GM18858 (cell line): ENCODE data around the gene KIF26B.

Source experiments
- ATAC-seq: cut with Tn5 transposase; IDR thresholded peaks from one replicate; pipeline ENCODE4 v1.9.1; 2021; ENCODE audit not compliant: unreplicated experiment

The KIF26B gene

DNA sequence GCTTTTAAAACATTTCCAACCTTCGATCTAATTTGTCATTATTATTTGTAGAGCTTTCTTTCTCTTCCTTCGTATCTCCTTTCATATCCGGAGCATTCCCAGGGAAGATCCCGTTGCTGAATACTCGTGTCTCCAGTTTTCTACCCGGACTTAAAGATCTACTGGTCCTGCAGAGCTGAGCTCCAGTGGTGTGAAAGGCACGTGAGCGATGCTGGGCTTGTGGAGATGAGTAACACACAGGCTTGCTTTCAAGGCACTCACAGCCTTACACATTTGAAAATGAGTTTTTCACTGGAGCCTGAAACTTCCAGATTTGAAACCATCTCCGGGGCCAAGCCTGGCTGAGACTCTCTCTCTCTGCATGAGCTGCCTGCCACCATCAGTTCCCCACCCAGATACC is 428.3 kb downstream of the KIF26B start:
- ATAC-seq, result no peak

DNA sequence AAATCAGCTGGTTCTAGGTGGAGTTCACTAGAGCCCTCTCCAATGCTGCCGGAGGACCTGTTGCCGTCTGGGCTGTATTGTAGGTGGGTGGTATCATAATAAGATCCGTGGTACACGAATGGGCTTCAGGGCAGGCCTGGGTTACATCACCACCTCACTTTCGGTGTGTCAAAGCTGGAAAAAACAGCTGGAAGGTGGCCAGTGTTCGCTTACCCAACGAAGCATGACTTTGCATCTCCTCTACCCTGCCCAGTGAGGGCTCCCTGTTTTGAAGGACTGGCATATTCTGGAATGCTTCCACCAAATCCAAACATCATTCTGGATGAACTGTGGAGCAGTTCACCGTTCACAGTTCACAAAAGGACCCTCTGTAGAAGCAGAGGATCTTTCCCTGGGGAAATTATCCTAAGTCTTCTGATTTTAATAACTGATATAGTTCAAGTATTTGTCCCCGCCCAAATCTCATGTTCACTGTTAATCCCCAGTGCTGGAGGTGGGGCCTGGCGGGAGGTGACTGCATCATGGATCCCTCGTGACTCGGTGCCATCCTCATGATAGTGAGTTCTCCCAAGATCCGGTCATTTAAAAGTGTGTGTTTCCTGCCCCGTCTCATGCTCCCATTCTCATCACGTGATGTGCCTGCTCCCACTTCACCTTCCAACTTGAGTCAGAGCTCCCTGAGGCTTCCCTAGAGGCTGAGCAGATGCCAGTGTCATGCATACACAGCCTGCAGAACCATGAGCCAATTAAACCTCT is 429.0 kb downstream of the KIF26B start:
- ATAC-seq, result no peak

DNA sequence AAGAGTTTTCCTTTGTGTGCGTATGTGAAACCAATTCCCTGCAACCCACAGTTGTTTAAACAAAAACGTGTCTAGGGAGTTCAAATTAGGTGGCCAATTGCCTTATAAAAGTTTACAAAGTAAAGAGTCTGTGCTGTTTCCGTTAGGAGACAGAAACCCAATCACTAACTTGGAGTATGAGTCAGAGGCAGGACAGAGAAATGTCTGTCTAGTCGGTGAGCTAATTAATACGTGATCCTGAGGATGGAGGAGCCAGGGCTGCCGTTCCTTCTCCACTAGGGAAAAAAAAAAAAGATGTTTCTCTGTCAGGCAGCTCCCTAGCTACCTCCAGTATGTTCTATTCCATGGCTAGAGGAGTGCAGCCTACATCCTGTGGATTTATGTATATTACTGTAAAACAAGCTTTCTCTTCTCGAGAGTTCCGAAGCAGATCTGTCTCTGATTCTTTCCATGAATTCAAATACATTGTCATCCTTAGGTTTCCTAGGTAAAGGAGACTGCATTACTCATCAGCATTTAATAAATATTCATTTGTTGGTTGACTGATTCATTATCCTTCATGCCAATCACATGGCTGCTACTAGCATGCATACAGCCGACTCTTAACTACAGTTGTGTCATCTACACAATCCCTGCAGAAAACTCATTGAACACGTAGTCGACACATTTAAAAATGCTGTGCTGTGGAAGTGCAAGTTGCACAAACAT is 430.6 kb downstream of the KIF26B start:
- no peak for ATAC-seq

DNA sequence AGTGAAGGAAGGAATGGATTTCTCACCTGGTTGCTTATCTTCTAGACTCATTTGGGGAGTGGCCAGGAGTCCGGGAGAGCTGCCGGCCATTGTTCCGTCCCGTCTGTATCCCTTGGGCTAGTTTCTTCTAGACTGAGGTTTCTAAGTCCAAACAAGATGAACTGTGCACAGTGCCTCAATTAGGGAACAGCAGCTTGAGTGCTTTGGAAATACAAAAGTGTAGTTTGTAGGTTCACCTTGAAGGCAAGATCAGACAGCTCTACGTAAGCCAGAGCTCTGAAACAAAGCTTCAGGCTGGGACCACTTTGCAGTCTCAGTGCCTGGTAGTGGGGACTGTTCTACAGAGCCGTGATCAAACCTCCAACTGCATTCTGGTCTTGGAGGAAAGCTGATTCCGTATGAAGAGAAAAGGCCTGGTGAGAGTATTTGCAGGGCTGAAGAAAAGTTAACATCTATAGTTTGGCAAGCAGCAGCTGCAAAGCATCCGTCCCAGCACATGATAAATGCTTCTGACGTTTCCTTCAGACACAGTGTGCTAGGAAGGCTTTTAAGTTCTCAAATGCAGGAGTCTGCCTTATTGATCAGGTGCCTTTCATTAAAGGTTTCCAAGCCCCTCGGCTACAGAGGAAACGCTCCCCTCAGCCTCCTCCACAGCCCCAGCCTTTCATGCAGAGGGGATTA is 432.8 kb downstream of the KIF26B start:
- no peak for ATAC-seq

DNA sequence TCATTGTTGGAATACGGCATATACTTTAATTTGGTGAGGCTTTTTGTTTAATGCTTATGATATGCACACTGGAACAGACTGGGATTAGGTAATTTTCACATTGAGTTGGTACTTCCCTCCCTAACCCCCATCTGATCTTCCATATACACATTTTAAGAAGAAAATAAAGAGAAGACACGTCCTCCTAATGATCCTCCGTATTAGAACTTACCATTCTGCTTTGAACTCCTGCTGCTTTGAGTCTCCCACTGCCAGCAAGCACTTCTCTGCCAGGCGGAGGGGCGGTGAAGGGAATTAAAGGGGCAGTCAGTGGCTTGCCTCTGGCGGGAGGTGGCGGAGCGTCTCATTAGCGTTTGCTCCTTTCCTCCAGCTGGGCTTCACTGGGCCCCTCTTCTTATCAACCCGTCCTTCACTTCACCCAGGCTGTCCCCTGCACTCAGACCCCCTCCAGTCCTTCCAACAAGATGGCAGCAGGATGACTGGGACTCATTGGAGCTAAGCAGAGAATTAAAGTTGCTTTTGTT is 433.4 kb downstream of the KIF26B start:
- no peak for ATAC-seq

DNA sequence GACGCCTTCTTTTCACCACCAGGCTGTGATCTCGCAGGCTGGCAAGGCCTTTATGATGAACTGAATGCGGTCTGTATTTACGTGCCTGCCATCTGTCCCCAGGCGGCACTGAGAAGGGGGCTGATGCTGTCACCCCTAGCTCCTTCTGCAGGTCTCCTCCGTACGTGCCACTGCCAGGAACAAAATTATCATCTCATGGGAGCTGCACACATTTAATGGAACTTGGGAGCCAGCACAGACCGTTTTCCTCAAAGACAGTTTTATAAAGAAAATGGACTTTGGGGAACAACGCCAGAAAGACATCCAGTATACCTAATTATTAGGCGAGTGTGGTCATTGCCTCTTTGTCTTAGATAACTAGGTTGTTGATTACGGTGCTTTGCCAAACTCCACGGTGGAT is 434.5 kb downstream of the KIF26B start:
- ATAC-seq, result no peak

DNA sequence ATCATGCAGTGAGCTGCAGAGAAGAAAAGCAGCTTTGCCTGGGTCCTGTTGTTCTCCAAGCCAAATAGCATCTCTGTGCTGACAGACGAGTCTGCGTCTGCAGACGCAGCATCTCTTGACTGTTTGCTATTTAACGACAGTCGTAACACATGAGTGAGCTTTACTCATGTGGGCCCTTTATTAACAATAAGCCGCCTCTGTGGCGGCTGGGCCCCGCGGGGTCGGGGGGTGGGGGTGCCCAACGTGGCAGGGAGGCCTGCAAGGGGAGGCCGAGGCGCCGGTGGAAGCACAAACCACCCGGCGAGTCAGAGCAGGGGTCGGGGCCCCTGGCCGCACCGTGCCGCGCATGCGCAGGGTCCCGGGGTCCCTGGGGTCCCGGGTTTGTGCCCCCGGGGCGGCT is 435.1 kb downstream of the KIF26B start:
- ATAC-seq, result no peak

DNA sequence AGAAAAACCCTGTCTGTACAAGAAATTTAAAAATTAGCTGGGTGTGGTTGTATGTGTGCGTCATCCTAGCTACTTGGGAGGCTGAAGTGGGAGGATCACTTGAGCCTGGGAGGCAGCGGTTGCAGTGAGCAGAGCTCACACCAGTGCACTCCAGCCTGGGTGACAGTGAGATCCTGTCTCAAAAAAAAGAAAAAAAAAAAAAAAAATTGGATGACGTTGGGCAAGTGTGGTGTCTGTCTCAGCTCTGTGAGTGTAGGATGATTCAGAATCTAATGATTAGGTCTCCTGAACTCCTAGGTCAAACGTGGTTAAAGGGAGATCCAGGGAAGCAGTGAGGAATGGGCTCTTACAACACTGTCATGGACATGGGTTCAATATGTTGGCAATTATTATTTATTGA is 435.9 kb downstream of the KIF26B start:
- no peak for ATAC-seq

DNA sequence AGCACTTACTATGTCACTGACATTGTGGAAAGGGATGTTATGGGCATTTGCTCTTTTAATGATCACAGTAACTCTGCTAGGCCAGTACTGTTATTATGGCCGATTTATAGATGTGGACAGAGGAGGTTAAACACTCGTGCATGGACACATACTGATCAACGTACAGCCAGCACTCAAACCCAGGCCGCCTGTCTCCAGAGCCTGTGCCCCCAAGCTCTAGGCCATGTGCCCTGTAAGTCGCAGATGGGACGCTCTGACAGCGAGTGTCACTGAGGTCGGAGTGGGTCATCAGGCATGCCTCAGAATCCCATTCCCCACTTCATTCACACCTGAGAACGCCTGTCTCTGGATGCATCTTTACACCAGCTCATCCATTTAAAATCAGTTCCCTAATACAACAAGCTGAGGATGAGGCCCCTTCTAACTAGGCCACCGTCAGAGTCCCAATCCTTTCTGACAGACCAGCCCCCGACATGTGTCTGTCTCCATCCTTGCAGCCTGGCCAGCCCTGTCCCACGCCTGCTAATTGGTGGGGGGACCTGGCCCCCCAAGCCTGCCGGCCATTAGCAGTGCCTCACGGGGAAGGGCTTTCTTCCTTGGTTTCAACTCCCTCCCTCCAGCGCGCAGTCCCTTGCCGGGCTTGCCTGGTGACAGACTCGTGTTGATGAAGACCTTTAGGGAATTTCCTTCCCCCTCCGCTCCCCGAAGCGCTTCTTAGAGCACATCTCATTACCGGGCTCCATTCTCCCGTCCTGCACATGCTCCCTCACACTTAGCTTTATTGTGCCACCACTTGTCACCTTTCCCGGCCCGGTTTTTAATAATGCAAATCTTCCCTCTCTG is 436.8 kb downstream of the KIF26B start:
- no peak for ATAC-seq

DNA sequence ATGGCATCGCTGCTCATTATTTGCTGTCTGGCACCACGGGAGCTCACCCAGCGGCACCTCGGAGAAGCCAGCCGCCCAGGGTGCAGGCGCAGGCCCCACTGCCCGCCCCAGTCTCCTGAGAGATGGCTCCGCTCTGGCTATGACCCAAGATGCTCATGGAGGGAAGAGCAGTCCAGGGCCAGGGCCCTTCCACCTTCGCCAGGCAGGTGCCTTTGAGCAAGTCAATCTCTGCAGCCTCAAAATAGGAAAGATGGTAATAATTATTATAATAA is 437.3 kb downstream of the KIF26B start:
- ATAC-seq, result no peak

DNA sequence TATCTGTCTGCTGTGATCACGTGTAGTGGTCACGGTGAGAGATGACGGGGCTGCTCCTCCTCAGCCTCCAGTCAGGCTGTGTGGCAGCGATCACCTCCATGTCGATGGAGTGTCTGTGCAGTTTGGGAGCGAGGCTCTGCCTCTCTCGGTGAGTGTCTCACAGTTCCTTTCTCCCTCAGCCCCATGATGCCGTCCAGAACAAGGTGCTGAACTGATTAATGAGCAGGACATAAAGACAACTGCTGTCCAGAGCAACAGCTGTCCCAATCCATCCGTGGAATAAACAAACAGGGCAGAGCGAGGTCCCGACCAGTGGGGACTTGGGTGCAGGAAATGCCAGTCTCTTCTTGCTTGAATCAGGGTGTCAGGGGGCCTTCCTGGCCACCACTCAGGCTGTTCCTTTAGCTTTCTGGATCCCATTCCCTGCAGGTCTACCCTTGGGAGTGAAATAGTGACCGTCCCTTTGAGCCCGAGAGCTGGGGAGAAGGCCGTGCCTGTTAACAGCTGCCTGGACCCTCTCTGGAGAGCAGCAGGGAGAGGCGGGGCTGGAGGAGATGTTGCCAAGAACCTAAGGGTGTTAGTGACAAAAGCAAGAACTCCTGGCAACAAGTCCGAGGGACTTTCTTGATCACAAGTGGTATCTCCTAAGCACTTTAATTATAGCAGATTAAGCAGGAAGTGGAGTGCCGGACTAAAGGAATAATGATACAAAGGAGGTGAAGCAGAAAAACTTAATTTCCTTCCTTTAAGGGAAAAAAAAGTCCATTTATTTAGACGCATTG is 443.9 kb downstream of the KIF26B start:
- ATAC-seq, result no peak

DNA sequence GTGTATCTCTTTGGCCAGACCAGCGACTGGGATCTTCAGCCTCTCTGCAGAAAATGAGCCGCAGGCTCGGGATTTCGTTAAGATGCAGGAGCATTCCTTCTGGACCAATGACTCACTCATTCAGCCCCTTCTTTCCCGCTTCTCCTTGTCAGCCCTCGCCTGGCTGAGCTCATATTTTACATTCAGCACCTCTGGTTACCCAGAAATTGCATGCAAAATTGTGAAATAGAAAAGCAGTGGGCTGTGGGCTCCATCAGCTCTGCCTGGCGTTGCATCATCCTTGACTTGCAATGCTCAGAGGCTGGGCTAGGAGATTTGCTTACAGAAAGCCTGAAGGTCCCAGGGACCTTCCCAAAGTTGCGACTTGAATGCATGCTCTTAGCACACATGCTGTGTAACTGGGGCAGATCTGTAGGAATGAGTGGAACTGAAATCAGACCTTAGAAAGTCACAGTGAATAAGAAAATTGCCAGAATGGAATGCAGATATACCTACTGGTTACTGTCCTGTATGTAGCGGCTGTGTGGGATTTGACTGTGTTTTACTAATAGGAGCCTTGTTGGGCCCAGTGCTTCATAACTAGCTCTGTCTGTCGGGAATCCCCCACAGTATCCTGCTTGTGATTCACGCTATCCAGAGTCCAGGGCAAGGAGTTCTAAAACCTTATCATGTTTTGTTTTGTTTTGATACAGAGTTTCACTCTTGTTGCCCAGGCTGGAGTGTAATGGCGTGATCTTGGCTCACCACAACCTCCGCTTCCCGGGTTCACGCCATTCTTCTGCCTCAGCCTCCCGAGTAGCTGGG is 444.8 kb downstream of the KIF26B start:
- no peak for ATAC-seq

DNA sequence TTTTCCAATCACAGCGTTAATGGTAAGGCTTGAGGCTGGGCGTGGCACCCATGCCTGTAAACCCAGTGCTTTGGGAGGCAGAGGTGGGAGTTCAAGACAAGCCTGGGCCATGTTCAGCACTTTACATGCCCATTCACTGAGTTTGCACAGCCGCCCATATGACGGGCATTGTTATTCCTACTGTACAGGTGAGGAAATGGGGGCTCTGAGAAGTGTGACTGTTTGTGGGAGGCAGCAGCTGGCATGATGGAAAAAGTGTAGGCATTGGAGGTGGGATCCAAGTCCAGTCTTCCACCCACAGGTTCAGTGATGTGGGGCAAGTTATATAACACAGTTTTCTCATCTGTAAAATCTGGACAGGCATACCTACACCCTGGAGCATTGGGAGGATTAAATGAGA is 445.9 kb downstream of the KIF26B start:
- no peak for ATAC-seq

DNA sequence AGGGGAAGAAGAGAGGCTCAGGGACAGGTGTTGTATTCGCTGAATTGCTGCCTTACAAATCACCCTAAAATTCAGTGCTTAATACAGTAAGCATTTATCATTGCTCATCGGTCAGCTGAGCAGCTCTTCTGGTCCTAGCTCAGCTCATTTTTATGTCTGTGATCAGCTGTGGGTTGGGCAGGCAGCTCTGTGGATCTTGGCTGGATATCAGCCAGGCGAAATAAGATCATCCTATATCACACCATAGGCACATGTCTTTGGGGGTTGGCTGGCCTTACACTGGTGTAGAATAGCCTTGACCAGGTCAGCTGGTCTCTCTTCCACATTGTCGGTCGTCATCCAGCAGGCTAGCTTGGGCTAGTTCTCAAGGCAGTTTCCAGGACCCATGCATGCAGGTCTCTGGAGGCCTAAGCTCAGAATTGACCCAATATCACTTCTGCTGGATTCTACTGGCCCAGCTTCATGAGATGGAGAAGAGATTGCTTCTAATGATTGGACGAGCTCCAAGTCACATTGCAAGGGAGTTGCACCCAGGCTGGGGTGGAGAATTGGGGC is 448.6 kb downstream of the KIF26B start:
- no peak for ATAC-seq

DNA sequence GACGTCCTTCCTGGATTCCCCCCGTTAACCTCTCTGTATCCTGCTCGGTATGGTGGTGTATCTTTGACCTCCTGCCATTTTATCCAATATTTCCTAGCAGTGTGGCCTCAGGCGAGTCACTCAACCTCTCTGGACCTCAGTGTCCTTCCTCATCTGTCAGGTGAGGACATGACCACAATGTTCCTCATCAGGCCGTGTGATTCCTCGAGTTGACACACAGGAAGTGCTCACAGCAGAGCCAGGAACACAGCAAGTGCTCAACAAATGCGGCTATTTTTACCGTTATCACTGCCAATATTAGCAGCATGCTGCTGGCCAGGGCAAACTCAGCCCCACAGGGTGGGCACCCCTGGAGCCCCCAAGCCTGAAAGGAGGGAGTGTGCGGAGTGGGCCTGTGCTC is 450.2 kb downstream of the KIF26B start:
- no peak for ATAC-seq

DNA sequence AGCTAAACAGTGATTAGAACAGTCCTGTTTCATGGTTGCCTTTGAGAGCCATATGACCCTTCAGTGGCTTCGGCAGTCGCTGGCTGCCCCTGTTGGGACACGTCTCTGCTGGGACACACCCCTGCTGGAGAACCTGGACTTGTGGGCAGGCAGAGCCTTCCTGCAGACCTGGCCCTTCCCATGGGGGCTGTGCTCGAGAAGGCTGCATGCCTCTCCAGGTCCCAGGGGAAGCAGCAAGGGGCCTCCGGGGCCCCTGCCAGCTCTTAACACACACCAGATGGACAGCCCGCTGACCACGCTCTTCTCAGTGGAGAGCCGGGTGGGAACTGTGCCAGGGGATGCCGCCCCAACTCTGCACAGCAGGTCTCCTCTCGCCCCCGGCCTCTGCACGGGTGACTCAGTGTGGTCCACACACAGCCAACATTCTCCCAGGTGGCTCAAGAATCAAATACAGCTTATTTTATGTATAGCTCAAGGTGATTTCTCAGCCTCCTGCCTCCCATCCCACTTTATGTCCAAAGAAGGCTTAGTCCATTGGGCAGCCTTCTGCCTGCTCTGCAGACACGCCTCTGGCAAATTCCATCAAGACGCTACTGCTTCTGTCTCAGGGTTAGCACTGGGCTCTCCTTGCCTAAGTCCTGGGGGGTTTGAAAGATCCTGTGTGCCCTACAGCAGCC is 450.8 kb downstream of the KIF26B start:
- ATAC-seq, result no peak

DNA sequence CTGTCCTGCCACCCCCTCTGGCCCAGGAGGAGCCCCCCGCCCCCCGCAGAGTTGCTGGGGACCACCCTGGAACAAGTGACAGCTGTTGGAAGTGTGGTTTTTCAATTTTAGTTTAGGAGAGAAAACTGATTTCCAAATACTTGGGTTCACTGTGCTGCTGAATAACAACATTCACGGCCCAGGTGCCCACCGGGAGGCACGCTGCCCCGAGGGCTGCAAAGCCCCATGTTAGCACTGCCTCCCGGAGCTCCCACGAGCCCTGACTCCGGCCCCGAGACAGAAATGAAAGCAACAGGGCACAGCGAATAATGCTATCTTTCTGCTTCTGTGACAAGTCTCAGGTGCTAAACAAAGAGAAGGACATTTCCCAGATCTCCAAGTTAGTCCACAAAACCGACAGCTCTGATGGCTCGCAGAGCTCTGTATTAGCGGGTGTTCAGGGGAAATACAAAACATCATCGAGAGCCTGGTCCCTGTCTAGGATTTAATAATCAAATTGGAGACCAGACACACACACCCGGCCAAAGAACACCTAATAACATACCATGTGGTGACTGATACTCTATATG is 451.5 kb downstream of the KIF26B start:
- no peak for ATAC-seq

DNA sequence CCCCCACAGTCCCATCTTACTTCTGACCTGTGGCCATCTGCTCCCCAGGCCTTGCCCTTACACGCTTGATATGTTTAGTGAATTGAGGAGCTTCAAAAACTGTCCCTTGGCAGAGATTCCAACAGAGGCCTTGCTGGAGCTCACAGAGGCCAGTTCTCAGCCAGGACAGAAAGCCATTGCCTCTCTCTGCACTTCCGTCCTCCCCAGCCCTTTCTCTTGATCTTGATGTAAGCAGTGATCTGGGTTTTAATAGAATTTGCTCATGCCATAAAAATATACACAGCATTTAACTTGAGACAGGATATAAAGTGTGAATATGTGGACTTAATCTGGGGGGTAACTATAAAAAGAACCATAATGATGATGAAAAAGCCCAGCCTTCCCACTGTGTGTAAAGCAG is 453.5 kb downstream of the KIF26B start:
- no peak for ATAC-seq
